HG03354 (cell line): ENCODE measurements around the gene NOTCH1.

ENCODE experiments used
- ATAC-seq: cut with Tn5 transposase; IDR thresholded peaks from one replicate; pipeline ENCODE4 v1.9.1; 2021; ENCODE audit warnings: mild to moderate bottlenecking; ENCODE audit not compliant: unreplicated experiment, poor library complexity, severe bottlenecking

The NOTCH1 gene

GRCh38 chr9:136453326-136453725, 92.5 kb downstream of the NOTCH1 start:
- ATAC-seq = no peak

- no peak for ATAC-seq
Measured at GRCh38 chr9:136451221-136451877, 94.5 kb downstream of the NOTCH1 start.

GRCh38 chr9:136448655-136449054, 97.2 kb downstream of the NOTCH1 start:
- no peak for ATAC-seq

GRCh38 chr9:136447173-136447778, 98.6 kb downstream of the NOTCH1 start:
- ATAC-seq = no peak

- no peak for ATAC-seq
Measured at GRCh38 chr9:136445799-136446198, 100.0 kb downstream of the NOTCH1 start.
